GM19351 (cell line): ENCODE measurements around the gene NUP88.
"Not testable (repeated sequence)": the region's sequence is repeated elsewhere in the genome, so short reads cannot be mapped to it uniquely, and the experiment has no call there.

Experiments used
- ATAC-seq: cut with Tn5 transposase; IDR thresholded peaks from one replicate; pipeline ENCODE4 v1.9.1; 2021; ENCODE audit warnings: mild to moderate bottlenecking, moderate library complexity; ENCODE audit not compliant: unreplicated experiment

The NUP88 gene

DNA sequence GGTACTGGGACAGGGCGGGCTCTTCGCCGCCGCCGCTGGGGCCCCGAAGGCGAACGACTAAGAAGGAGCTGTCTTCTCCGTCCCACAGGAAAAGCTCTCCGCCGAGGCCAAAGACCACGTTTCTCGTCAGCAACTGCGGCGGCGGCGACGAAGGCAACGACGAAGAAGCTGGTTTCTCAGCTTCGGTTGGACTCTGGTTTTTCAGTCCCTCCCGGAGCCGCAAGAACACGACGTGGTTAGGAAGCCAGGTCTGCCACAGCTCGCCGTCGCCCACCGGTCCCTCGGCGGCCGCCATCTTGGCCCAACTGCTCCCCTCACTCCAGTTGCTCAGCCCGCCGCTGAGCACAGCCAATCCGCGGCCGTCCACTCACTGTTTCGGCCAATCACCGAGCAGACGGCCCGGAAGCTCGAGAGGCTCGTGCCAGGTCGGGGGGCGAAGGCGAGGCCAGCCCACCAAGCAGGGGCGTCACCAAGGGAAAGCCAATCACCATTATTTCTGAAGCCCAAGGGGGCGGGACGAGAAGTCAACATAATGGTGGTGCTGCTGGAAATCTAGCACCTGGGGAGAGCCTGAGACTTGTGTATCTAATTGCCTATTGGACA lies at the start of gene NUP88:
Gene NUP88 (minus strand): TSS at position 307 of the 603 bp plus-strand sequence. CDS start 12 bp downstream, at position 295.
- ATAC-seq: peak; percentile 87

DNA sequence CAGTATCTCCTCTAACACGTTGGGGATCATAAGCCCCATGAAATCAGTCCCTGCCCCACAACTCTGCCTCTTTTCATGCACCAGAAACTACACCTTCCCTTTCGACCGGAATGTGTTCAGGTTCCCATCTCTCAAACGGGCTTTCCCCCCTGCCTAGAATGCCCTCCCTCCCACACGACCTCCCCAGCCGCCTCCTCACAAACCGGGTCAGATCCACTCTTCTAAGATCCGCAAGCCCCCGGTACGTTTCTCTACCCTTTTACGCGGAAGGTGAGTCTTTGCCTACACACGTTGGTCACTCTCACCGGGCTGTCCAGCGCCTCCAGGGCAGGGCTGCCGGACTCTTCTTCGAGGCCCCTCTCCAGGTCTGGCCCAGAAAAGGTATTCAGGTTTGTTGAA lies 48.6 kb upstream of the NUP88 start:
- peak; percentile 21 for ATAC-seq

DNA sequence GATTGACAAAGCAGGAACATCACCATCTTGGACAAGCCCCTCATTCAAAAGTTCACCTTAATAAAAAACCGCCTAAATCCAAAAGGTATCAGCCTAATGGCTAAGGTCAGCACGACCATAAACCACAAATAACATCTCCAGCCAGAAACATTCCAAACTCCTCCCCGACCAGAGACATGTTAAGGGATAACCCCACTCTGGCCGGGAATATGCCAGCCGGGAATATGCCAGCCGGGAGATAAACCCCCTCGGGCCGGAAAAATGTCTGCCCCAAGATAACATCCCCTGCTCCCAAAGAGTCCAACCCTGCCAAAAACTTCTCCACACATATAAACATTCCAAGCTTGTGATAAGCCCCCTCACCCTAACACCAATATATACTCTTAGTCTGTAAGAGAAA lies 48.0 kb upstream of the NUP88 start:
- ATAC-seq: no peak

DNA sequence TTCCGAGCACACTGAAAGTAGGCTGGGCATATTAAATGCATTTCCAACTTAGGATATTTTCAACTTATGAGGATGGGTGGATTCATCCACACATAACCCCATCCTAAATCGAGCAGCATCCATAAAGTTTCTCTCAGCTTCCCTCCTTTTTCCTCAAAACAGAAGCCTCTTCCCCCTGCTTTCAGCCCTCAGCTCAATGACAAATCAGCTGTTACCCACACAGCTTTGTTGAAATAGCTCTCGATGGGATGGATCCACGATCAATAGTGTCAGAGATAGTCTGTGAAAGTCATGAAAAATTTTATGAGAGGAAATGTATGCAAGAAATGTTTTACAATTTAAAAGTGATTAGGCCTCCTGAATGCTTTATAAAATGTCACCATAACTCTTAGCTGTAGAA lies 46.8 kb upstream of the NUP88 start:
- ATAC-seq: no peak

GRCh38 chr17:5464717-5465507 lies 45.5 kb upstream of the NUP88 start:
- ATAC-seq: no peak

GRCh38 chr17:5446786-5447185 lies 27.3 kb upstream of the NUP88 start:
- ATAC-seq: no peak

DNA sequence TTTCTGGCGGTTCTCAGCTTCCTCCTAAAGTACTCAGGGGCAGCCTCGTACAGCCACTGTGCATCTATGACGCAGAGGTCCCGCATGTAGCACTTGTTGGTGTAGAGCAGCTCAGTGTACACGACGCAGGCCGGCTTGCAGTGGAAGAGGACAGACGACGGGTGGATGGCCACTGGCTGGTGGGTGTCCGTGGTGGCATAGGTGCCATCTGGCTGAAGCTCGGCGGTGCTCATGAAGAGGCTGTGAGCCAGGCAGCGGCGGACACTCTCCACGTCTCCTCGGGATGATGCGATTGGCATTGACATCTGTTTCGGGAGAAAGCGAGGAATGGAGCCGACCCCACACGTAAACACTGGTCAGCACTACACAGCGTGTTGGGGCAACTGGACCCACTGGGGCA lies 24.7 kb upstream of the NUP88 start:
- no peak for ATAC-seq

- ATAC-seq: no peak
Measured at GRCh38 chr17:5443728-5444127, 24.3 kb upstream of the NUP88 start.

DNA sequence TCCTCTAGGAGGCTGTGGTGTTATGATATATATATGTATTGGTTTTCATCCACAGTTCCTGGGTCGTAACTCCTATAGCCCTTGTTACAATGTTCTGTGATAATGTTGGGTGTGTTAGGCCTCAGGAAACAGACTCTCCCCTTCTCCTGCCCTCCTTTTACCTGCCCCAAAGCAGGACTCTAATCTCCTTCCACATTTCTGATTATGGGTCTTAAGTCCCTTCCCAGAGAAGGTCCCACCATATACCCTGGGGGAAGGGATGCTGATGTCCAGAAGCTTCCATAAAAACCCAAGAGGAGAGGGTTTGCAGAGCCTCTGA lies 19.9 kb upstream of the NUP88 start:
- ATAC-seq: no peak

DNA sequence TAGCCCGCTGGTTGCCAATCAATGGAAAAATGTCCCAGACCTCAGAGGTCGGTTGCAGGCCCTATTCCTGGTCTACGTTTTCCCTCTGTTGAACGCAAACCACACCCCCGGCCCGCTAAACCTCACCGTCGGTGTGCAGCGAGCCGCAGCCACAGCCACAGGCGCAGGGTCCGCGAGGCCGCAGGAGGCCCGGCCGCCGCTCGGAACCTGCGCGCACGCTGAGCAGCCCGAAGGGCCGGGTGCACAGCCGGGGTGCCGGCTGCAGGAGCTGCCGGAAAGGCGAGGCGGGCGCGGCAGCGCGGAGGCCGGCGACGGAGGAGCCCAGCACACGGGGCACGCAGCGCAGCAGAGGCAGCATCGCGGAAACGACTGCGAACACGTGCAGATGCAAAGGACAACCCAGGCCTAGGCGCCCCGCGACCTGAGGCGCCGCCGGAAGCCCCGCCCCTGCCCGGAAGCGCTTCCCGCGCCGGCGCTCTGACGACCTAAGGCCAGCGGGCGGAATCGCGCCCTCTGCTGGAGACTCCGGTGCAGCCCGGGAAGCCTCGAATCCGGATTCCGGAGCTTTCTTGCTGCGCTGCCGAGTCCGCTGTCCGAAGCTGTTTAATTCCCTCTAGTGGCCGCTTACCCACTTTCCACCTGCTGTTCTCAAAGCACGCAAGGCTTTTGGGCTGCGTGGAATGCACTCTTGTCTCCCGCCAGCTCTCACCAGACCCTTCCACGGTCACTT lies 19.4 kb upstream of the NUP88 start, which contains the start of gene C1QBP:
Gene C1QBP (minus strand): TSS at position 440 of the 730 bp plus-strand sequence. CDS start 82 bp downstream, at position 358.
- ATAC-seq: peak; percentile 81

DNA sequence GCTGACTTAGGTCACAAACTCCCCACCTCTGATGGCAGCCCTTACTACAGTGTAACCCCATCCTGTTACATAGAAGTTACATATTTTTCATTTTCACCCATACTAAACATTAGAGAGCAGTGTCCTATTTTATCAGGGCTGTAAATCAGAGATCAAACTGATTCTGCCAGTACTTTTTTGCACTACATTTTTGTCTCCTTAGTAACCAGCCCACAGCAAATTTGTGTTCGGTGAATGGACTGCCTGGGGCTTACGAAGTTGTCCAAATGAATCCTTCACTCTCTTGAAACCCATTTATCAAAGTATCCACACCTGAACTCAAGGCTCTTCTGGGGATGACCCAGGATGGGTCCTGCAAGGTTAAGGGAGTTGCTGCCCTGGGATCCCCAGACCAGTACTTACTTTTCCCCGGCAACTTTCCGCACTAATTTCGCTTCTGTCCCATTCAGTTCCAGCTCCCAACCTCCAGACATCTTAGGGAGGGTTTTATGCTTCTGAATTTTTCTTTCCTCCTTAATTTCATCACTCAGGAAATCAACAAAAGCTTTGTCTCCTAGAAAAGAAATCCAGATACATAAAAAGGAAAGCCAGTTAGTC lies 18.4 kb upstream of the NUP88 start:
- ATAC-seq: no peak

DNA sequence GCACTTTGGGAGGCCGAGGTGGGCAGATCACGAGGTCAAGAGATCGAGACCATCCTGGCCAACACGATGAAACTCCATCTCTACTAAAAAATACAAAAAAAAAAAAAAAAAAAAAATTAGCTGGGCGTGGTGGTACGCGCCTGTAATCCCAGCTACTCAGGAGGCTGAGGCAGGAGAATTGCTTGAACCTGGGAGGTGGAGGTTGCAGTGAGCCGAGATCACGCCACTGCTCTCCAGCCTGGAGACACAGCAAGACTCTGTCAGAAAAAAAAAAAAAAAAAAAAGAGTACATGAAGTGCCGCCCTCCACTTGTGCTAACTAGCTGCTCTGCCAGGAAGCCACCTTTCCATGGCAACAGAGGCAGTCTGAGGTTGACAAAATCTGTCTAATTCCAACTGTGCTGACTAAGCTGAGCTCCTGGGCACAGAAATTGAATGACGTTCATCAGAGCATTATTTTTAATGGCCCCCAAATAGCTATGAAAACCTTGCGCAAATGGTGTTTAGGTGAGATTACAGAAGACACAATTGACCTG lies 16.4 kb upstream of the NUP88 start:
- ATAC-seq: not testable (repeated sequence)

- no peak for ATAC-seq
Measured at GRCh38 chr17:5434984-5435383, 15.5 kb upstream of the NUP88 start.

GRCh38 chr17:5431949-5432556 lies 12.6 kb upstream of the NUP88 start:
- no peak for ATAC-seq

DNA sequence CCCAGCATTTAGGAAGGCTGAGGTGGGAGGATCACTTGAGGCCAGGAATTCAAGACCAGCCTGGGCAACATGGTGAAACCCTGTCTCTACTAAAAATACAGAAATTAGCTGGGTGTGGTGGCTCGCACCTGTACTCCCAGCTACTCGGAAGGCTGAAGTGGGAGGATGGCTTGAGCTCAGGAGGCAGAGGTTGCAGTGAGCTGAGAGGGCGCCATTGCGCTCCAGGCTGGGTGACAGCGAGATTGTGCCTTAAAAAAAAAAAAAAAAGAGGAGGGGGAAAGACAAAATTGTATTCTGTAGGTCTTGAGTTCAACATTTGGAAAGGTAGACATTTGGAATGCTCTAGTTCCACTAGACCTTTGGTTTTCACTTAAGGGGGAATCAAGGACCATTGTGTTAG lies 11.8 kb upstream of the NUP88 start:
- ATAC-seq: not testable (repeated sequence)

DNA sequence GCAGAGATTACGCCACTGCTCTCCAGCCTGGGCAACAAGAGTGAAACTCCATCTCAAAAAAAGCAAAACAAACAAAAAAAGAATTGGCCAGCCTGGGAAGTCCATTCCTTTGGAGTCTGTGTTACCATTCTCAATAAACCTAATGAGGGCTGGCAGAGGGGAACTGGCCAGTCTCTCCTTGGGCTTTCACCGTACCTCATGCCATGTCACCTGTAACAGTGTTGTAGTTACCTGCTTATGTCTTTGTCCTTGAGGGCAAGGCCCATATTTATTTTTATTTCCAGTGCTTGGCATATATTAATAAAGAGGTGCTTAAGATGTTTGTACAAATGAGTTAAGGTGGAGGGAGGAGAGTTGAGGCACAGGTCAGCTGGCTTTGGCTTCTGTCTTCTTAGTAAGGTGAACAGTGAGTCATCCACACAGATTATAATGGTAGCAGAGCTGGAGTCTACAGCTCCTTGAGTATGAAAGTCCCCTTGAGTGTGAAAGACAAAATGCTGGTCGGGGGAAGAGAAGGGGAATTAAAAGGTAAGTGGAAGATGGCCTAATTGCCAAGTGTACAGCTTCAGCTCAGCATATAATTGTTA lies 11.0 kb upstream of the NUP88 start:
- ATAC-seq: no peak

DNA sequence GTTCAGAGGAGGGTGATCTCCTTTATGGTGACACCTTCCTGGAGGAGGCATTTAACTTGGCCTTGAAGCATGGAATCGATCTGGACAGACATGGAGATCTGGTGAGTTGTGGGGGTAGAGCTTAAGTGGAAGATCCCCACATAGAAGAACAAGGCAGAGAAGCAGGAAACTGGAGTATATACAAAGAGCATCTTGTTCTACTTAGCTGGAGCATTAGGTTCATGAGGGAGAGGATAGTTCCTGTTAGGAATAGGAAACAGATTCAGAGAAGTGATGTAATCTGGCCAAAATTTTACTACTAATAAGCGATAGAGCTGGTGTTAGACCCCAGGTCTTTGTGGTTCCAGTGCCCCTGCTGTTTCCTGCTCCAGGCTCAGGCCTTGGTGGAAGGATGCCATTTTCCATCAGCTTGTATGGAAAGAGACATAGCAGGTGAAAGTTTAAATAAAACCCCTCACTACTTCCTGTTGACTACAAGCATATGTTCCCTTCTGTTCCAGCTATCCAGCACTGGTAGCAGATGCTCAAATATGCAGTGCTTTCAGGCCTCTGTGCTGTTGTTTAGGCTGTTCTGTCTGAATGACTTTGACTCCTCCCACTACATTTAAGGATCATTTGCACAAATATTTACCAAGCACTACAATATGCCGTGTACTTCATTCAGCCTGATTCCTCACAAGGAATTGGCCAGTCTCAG lies 9.9 kb upstream of the NUP88 start:
- ATAC-seq: no peak

GRCh38 chr17:5425826-5426225 lies 6.4 kb upstream of the NUP88 start:
- no peak for ATAC-seq

- ATAC-seq: no peak
Measured at GRCh38 chr17:5424909-5425308, 5.4 kb upstream of the NUP88 start.

GRCh38 chr17:5422505-5422904 lies 3.0 kb upstream of the NUP88 start:
- ATAC-seq: no peak
